HepG2 (cell line): ENCODE results near the gene FN1. TPM values are rescaled to one million over a fixed set of nuclear protein-coding genes. Genes with fewer than 3 reads are reported as not detected.
A peak's percentile ranks its signal among the peaks of the same experiment; 100 is the strongest.

Source experiments
- ATF1 ChIP-seq: IDR thresholded peaks from 2 replicates; pipeline ENCODE4 v1.6.1; 2016; ENCODE audit warnings: mild to moderate bottlenecking, control low read depth
- BRD4 ChIP-seq: sonication (generic); formaldehyde crosslinking; IDR thresholded peaks from 2 replicates; pipeline ENCODE4 v1.4.0; 2020; ENCODE audit warnings: missing genetic modification reagents
- ETV6 ChIP-seq: sonication (generic); formaldehyde crosslinking; conservative IDR thresholded peaks from 2 replicates; pipeline ENCODE4 v1.4.0; 2020; ENCODE audit warnings: missing genetic modification reagents
- FOSL1 ChIP-seq: sonication (generic); formaldehyde crosslinking; IDR thresholded peaks from 2 replicates; pipeline ENCODE4 v1.9.0; 2021; ENCODE audit warnings: missing genetic modification reagents, borderline replicate concordance
- MEF2D ChIP-seq: sonication (generic); formaldehyde crosslinking; IDR thresholded peaks from 2 replicates; pipeline ENCODE4 v1.5.1; 2020; ENCODE audit warnings: mild to moderate bottlenecking, missing genetic modification reagents
- MZF1 ChIP-seq: sonication (generic); formaldehyde crosslinking; IDR thresholded peaks from 2 replicates; pipeline ENCODE4 v1.8.1; 2023; ENCODE audit warnings: mild to moderate bottlenecking, missing genetic modification reagents, borderline replicate concordance
- PAX8 ChIP-seq: sonication (generic); formaldehyde crosslinking; IDR thresholded peaks from 2 replicates; pipeline ENCODE4 v1.8.0; 2022; ENCODE audit warnings: mild to moderate bottlenecking, missing genetic modification reagents, borderline replicate concordance
- PBX3 ChIP-seq: sonication (generic); formaldehyde crosslinking; IDR thresholded peaks from 2 replicates; pipeline ENCODE4 v1.8.1; 2023; ENCODE audit warnings: missing genetic modification reagents, inconsistent platforms, borderline replicate concordance
- RELA ChIP-seq: sonication (generic); formaldehyde crosslinking; IDR thresholded peaks from 2 replicates; pipeline ENCODE4 v1.4.0; 2020; ENCODE audit warnings: missing genetic modification reagents
- TCF12 ChIP-seq, 2 experiments: fragments of 450-650 bp in 1 of 2; sonication (generic) in 1 of 2; formaldehyde crosslinking in 1 of 2; IDR thresholded peaks; 2 replicates each; pipeline versions ENCODE4 v1.6.1 to v1.8.0; 2017 to 2022; ENCODE audit warnings: antibody characterized with exemption in 1 of 2, mild to moderate bottlenecking in 1 of 2, missing genetic modification reagents in 1 of 2, moderate library complexity in 1 of 2
- ZBED4 ChIP-seq: sonication (generic); formaldehyde crosslinking; IDR thresholded peaks from 2 replicates; pipeline ENCODE4 v1.4.0; 2020; ENCODE audit warnings: missing genetic modification reagents, borderline replicate concordance
- ZBTB14 ChIP-seq: sonication (generic); formaldehyde crosslinking; IDR thresholded peaks from 2 replicates; pipeline ENCODE4 v1.4.0; 2020; ENCODE audit warnings: missing genetic modification reagents
- ZNF430 ChIP-seq: sonication (generic); formaldehyde crosslinking; IDR thresholded peaks from 2 replicates; pipeline ENCODE4 v1.9.0; 2021; ENCODE audit warnings: mild to moderate bottlenecking, missing genetic modification reagents
- ZNF451 ChIP-seq: sonication (generic); formaldehyde crosslinking; IDR thresholded peaks from 2 replicates; pipeline ENCODE4 v1.5.0; 2020; ENCODE audit warnings: mild to moderate bottlenecking, missing genetic modification reagents
- ZNF550 ChIP-seq: sonication (generic); formaldehyde crosslinking; IDR thresholded peaks from 2 replicates; pipeline ENCODE4 v1.4.0; 2020; ENCODE audit warnings: mild to moderate bottlenecking, missing genetic modification reagents, borderline replicate concordance
- ZNF574 ChIP-seq: sonication (generic); formaldehyde crosslinking; IDR thresholded peaks from 2 replicates; pipeline ENCODE4 v1.4.0; 2020; ENCODE audit warnings: missing genetic modification reagents
- ZNF724P ChIP-seq: sonication (generic); formaldehyde crosslinking; IDR thresholded peaks from 2 replicates; pipeline ENCODE4 v1.8.0; 2022; ENCODE audit warnings: missing genetic modification reagents, borderline replicate concordance
- ZNF775 ChIP-seq: sonication (generic); formaldehyde crosslinking; IDR thresholded peaks from 2 replicates; pipeline ENCODE4 v1.4.0; 2020; ENCODE audit warnings: missing genetic modification reagents, mild to moderate bottlenecking, moderate library complexity, borderline replicate concordance
- ZNF883 ChIP-seq: sonication (generic); formaldehyde crosslinking; IDR thresholded peaks from 2 replicates; pipeline ENCODE4 v1.5.1; 2020; ENCODE audit warnings: mild to moderate bottlenecking, missing genetic modification reagents; ENCODE audit errors: not compliant biosample characterization
- polyA plus RNA-seq, 8 experiments: library from polyadenylated mRNA; depleted of rRNA in 3 of 8; stranded (reverse) in 7 of 8; unstranded in 1 of 8; fragments of >200 nt; fragmentation: Illumina TruSeq in 4 of 8; extraction: Trizol in 4 of 8; gene quantifications; 2 replicates each; pipeline versions ENCODE4 v1.2.1 to v1.2.3, GENCODE V29; 2011 to 2016; ENCODE audit warnings: low read depth in 4 of 8, missing spikeins in 1 of 8, mixed read lengths in 1 of 8; ENCODE audit not compliant: insufficient read depth in 1 of 8
- total RNA-seq, 5 experiments: library from RNA; depleted of rRNA; stranded (reverse); fragments of >200 nt; fragmentation: Illumina TruSeq; extraction: Trizol; gene quantifications; 2 replicates each; pipeline ENCODE4 v1.2.3, GENCODE V29; 2016; ENCODE audit warnings: low read depth in 1 of 5

The FN1 gene
- total and polyA plus RNA-seq, 2 of the 13 experiments (the other 11 are each of a cell fraction or from before 2014, with no cell fraction given), result 1,847 to 6,471 TPM

- TF ChIP-seq PBX3 (peak; percentile 11; the same call in 1 of the 2 replicates), MEF2D (CRISPR knock-in tag) (peak; percentile 84), ZBED4 (CRISPR knock-in tag) (0 out of 2 replicates have a peak, but pooled peaks have one; percentile 11), BRD4 (CRISPR knock-in tag) (peak; percentile 71; the same call in 1 of the 2 replicates), ZBTB14 (CRISPR knock-in tag) (peak; percentile 81), ZNF574 (CRISPR knock-in tag) (peak; percentile 65; the same call in 1 of the 2 replicates), ZNF724P (CRISPR knock-in tag) (0 out of 2 replicates have a peak, but pooled peaks have one; percentile 53), ETV6 (CRISPR knock-in tag) (peak; percentile 23; the same call in 1 of the 2 replicates), ZNF451 (CRISPR knock-in tag) (peak; percentile 74; the same call in 1 of the 2 replicates), RELA (CRISPR knock-in tag) (peak; percentile 95; the same call in 1 of the 2 replicates), ZNF430 (CRISPR knock-in tag) (peak; percentile 18), MZF1 (CRISPR knock-in tag) (peak; percentile 40; the same call in 1 of the 2 replicates), ZNF550 (CRISPR knock-in tag) (peak; percentile 87; the same call in 1 of the 2 replicates), ATF1 (no peak), ZNF883 (no peak), FOSL1 (CRISPR knock-in tag) (peak; percentile 22; the same call in 1 of the 2 replicates), PAX8 (CRISPR knock-in tag) (0 out of 2 replicates have a peak, but pooled peaks have one; percentile 73), ZNF775 (no peak; the same call in 1 of the 2 replicates), TCF12 (IDR thresholded peaks at IDR 0.05) (no peak), TCF12 (CRISPR knock-in tag; IDR thresholded peaks at IDR 0.05) (peak; percentile 83; the same call in 1 of the 2 replicates)
Measured at GRCh38 chr2:215435280-215435869, 493 bp downstream of the FN1 start (continued).
